K562 (cell line): Measurements from ENCODE around the gene GPR149. TPM values are rescaled to one million over a fixed set of nuclear protein-coding genes. Genes with fewer than 3 reads are reported as not detected.

Source experiments
- CAMTA2 ChIP-seq: fragments of 250-450 bp; sonication (Bioruptor Pico); conservative IDR thresholded peaks from 2 replicates; pipeline ENCODE4 v1.5.1; 2022
- ELF2 ChIP-seq: fragments of 250-450 bp; sonication (Bioruptor Pico); IDR thresholded peaks from 2 replicates; pipeline ENCODE4 v1.5.0; 2021; ENCODE audit warnings: mild to moderate bottlenecking
- FOXM1 ChIP-seq, 2 experiments: fragments of 450-650 bp in 1 of 2; sonication (generic) in 1 of 2; formaldehyde crosslinking in 1 of 2; IDR thresholded peaks; 2 replicates each; pipeline versions ENCODE4 v1.6.1 to v1.9.0; 2017 to 2022; ENCODE audit warnings: low read depth in 2 of 2, mild to moderate bottlenecking in 2 of 2, missing genetic modification reagents in 1 of 2, moderate library complexity in 1 of 2
- HMG20A ChIP-seq: fragments of 450-650 bp; formaldehyde crosslinking; conservative IDR thresholded peaks from 2 replicates; pipeline ENCODE4 v1.4.0; 2020; ENCODE audit warnings: mild to moderate bottlenecking, mixed read lengths
- MAFG ChIP-seq: fragments of 450-650 bp; conservative IDR thresholded peaks from 2 replicates; pipeline ENCODE4 v1.6.1; 2016; ENCODE audit warnings: missing genetic modification characterization, missing compliant biosample characterization
- NCOA1 ChIP-seq: fragments of 450-650 bp; IDR thresholded peaks from 2 replicates; pipeline ENCODE4 v1.6.1; 2016; ENCODE audit warnings: low read depth
- NFRKB ChIP-seq: fragments of 450-650 bp; IDR thresholded peaks from 2 replicates; pipeline ENCODE4 v1.6.1; 2016; ENCODE audit warnings: low read depth
- PML ChIP-seq: IDR thresholded peaks from 2 replicates; pipeline ENCODE4 v1.6.1; 2012; ENCODE audit warnings: low read length, inconsistent platforms
- POLR2AphosphoS5 ChIP-seq: IDR thresholded peaks from 2 replicates; pipeline ENCODE4 v1.6.1; 2011; ENCODE audit warnings: mild to moderate bottlenecking, low read depth, low read length, moderate library complexity; ENCODE audit not compliant: control insufficient read depth, insufficient read depth
- SAFB ChIP-seq: fragments of 200-400 bp; formaldehyde crosslinking; IDR thresholded peaks from 2 replicates; pipeline ENCODE4 v1.6.1; 2017; ENCODE audit warnings: low read depth, low read length, borderline replicate concordance
- SIN3A ChIP-seq, 2 experiments: fragments of 150-350 bp in 1 of 2; IDR thresholded peaks; 2 replicates each; pipeline ENCODE4 v1.6.1; 2011 to 2016; ENCODE audit warnings: borderline replicate concordance in 2 of 2, low read depth in 2 of 2, low read length in 2 of 2, mild to moderate bottlenecking in 2 of 2, moderate library complexity in 2 of 2; ENCODE audit not compliant: control insufficient read depth in 1 of 2
- SRF ChIP-seq, 2 experiments: fragments of 250-450, 450-650 bp in 1 of 2; sonication (Bioruptor Pico) in 1 of 2; sonication (generic) in 1 of 2; formaldehyde crosslinking; IDR thresholded peaks; 2 replicates each; pipeline versions ENCODE4 v1.5.0 to v1.5.1; 2020 to 2022; ENCODE audit warnings: mild to moderate bottlenecking in 1 of 2, missing genetic modification reagents in 1 of 2
- SUPT5H ChIP-seq: fragments of 450-650 bp; IDR thresholded peaks from 2 replicates; pipeline ENCODE4 v1.6.1; 2016
- ZBTB17 ChIP-seq: fragments of 450-650 bp; formaldehyde crosslinking; IDR thresholded peaks from 2 replicates; pipeline ENCODE4 v1.4.0; 2020; ENCODE audit warnings: mild to moderate bottlenecking
- ZFX ChIP-seq: sonication (generic); formaldehyde crosslinking; IDR thresholded peaks from 2 replicates; pipeline ENCODE4 v1.8.0; 2022; ENCODE audit warnings: mild to moderate bottlenecking, missing genetic modification reagents, moderate library complexity
- ZNF41 ChIP-seq: fragments of 250-450 bp; sonication (Bioruptor Pico); conservative IDR thresholded peaks from 2 replicates; pipeline ENCODE4 v1.4.0; 2020; ENCODE audit warnings: mild to moderate bottlenecking
- polyA plus RNA-seq, 8 experiments: library from polyadenylated mRNA; depleted of rRNA in 4 of 8; stranded (reverse) in 5 of 8; unstranded in 3 of 8; fragments of >200 nt; fragmentation: Nextera tagmentation in 2 of 8; fragmentation: Illumina TruSeq in 1 of 8; extraction: Ambion mirVana in 2 of 8; extraction: Trizol in 1 of 8; gene quantifications; 2 replicates each; pipeline versions ENCODE4 v1.2.1 to v1.2.3, GENCODE V29; 2011 to 2014; ENCODE audit warnings: inconsistent platforms in 1 of 8, missing spikeins in 1 of 8
- total RNA-seq, 7 experiments: library from RNA; depleted of rRNA in 6 of 7; stranded (reverse); fragments of >200 nt in 6 of 7; fragmentation: Illumina TruSeq in 2 of 7; extraction: Trizol in 2 of 7; gene quantifications; 2 replicates each; pipeline versions ENCODE4 v1.2.1 to v1.2.3, GENCODE V29; 2011 to 2021; ENCODE audit warnings: low replicate concordance in 1 of 7
- TF ChIP-seq, protein P1 (sequence below), 3 experiments: fragments of 200-800 bp in 1 of 3; fragments of 250-450 bp in 1 of 3; fragments of 450-650 bp in 1 of 3; sonication (Bioruptor Pico) in 1 of 3; sonication (Bioruptor generic) in 1 of 3; formaldehyde crosslinking in 1 of 3; IDR thresholded peaks; 2 replicates each; pipeline versions ENCODE4 v1.6.1 to v1.8.0; 2016 to 2022; ENCODE audit warnings: mild to moderate bottlenecking in 2 of 3, missing genetic modification characterization in 2 of 3, missing compliant biosample characterization in 1 of 3, moderate library complexity in 1 of 3
- TF ChIP-seq, protein P2 (sequence below): fragments of 450-650 bp; IDR thresholded peaks from 2 replicates; pipeline ENCODE4 v1.6.1; 2016; ENCODE audit warnings: borderline replicate concordance
- TF ChIP-seq, protein P3 (sequence below): IDR thresholded peaks from 2 replicates; pipeline ENCODE4 v1.6.1; 2011; ENCODE audit warnings: borderline replicate concordance, low read depth, mild to moderate bottlenecking, moderate library complexity, low read length; ENCODE audit not compliant: insufficient read depth, poor library complexity, severe bottlenecking

The GPR149 gene
- total and polyA plus RNA-seq, 9 of the 15 experiments (the other 6 are each of a cell fraction or from before 2014, with no cell fraction given), result not detected

DNA sequence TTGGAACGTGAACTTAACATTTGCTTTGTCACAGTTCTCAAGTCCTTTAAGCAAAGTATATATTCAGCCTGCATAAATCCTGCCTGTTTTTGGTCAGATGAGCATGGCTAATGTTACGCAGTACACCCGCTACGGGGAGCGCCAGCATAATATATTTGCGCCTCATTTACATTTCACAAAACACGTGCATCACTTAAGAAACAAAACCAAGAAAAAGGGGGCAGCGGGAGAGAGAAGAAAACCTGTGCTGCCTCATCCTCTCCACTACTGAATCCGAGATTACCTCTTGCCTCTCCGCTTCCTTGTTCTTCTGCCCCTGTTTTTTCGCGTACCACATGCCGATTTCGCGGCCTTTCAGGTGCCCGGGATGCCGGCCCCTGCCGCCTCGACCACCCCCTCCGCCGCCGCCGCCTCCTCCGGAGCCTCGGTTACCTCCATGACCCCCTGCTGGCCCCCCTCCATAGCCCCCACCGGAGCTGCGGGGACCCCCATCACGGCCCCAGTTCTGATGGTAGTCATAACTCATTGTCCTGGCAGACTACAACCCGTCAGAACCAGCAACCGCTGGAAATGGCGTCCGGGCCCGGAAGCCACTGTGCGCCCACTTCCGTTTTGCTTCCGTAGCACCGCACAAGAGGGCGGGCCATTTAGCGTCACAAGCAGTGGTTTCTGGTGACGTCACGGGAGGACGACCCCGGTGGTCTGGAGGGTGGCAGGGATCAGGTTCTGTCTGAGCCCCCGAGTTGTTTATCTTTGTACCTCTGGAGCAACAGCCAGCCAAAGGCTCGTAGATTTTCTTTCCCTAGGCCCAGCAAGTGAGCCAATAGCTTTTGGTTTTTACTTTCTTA is 105.9 kb downstream of the GPR149 start, which contains the start of gene DHX36 (continued):
- TF ChIP-seq, protein P1, sequence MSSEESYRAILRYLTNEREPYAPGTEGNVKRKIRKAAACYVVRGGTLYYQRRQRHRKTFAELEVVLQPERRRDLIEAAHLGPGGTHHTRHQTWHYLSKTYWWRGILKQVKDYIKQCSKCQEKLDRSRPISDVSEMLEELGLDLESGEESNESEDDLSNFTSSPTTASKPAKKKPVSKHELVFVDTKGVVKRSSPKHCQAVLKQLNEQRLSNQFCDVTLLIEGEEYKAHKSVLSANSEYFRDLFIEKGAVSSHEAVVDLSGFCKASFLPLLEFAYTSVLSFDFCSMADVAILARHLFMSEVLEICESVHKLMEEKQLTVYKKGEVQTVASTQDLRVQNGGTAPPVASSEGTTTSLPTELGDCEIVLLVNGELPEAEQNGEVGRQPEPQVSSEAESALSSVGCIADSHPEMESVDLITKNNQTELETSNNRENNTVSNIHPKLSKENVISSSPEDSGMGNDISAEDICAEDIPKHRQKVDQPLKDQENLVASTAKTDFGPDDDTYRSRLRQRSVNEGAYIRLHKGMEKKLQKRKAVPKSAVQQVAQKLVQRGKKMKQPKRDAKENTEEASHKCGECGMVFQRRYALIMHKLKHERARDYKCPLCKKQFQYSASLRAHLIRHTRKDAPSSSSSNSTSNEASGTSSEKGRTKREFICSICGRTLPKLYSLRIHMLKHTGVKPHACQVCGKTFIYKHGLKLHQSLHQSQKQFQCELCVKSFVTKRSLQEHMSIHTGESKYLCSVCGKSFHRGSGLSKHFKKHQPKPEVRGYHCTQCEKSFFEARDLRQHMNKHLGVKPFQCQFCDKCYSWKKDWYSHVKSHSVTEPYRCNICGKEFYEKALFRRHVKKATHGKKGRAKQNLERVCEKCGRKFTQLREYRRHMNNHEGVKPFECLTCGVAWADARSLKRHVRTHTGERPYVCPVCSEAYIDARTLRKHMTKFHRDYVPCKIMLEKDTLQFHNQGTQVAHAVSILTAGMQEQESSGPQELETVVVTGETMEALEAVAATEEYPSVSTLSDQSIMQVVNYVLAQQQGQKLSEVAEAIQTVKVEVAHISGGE (CRISPR knock-in tag; IDR thresholded peaks at IDR 0.05), result peak in 1 of 3 experiments; percentile 77; a peak in 2 of 6 replicates
- TF ChIP-seq MAFG (no peak), HMG20A (CRISPR knock-in tag) (no peak), ZBTB17 (CRISPR knock-in tag) (0 out of 2 replicates have a peak, but pooled peaks have one; percentile 27), SAFB (no peak), NCOA1 (peak; percentile 93), SUPT5H (peak; percentile 91), SRF (CRISPR knock-in tag; IDR thresholded peaks at IDR 0.05) (peak in 1 of 2 experiments; percentile 13; a peak in 1 of 4 replicates), NFRKB (peak; percentile 87), FOXM1 (IDR thresholded peaks at IDR 0.05; ENCODE audit: low read depth) (no peak), FOXM1 (CRISPR knock-in tag; IDR thresholded peaks at IDR 0.05; ENCODE audit: low read depth) (peak; percentile 64; the same call in 1 of the 2 replicates), ELF2 (peak; percentile 50), PML (peak; percentile 32; the same call in 1 of the 2 replicates), ZNF41 (no peak), POLR2AphosphoS5 (peak; percentile 94), ZFX (CRISPR knock-in tag) (peak; percentile 88), SIN3A (IDR thresholded peaks at IDR 0.05; ENCODE audit: borderline replicate concordance in 2 of 2, control insufficient read depth in 1 of 2, low read depth in 2 of 2, low read length in 2 of 2) (peak in 1 of 2 experiments; percentile 18; a peak in 1 of 4 replicates), CAMTA2 (no peak)
- TF ChIP-seq, protein P2, sequence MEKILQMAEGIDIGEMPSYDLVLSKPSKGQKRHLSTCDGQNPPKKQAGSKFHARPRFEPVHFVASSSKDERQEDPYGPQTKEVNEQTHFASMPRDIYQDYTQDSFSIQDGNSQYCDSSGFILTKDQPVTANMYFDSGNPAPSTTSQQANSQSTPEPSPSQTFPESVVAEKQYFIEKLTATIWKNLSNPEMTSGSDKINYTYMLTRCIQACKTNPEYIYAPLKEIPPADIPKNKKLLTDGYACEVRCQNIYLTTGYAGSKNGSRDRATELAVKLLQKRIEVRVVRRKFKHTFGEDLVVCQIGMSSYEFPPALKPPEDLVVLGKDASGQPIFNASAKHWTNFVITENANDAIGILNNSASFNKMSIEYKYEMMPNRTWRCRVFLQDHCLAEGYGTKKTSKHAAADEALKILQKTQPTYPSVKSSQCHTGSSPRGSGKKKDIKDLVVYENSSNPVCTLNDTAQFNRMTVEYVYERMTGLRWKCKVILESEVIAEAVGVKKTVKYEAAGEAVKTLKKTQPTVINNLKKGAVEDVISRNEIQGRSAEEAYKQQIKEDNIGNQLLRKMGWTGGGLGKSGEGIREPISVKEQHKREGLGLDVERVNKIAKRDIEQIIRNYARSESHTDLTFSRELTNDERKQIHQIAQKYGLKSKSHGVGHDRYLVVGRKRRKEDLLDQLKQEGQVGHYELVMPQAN, result peak; percentile 87
- TF ChIP-seq, protein P3, sequence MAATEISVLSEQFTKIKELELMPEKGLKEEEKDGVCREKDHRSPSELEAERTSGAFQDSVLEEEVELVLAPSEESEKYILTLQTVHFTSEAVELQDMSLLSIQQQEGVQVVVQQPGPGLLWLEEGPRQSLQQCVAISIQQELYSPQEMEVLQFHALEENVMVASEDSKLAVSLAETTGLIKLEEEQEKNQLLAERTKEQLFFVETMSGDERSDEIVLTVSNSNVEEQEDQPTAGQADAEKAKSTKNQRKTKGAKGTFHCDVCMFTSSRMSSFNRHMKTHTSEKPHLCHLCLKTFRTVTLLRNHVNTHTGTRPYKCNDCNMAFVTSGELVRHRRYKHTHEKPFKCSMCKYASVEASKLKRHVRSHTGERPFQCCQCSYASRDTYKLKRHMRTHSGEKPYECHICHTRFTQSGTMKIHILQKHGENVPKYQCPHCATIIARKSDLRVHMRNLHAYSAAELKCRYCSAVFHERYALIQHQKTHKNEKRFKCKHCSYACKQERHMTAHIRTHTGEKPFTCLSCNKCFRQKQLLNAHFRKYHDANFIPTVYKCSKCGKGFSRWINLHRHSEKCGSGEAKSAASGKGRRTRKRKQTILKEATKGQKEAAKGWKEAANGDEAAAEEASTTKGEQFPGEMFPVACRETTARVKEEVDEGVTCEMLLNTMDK, result peak; percentile 4
